HEK293 (cell line): Measurements from ENCODE around the gene ADRB1.

ENCODE experiments used
- BCL11A ChIP-seq: fragments of 450-650 bp; formaldehyde crosslinking; IDR thresholded peaks from 2 replicates; pipeline ENCODE4 v1.5.1; 2016; ENCODE audit warnings: low read depth, missing biosample characterization, missing genetic modification characterization
- CTCF ChIP-seq: fragments of 450-650 bp; formaldehyde crosslinking; IDR thresholded peaks from 2 replicates; pipeline ENCODE4 v1.5.1; 2016; ENCODE audit warnings: missing biosample characterization, missing genetic modification characterization
- KLF10 ChIP-seq: fragments of 450-650 bp; IDR thresholded peaks from 2 replicates; pipeline ENCODE4 v1.5.1; 2018; ENCODE audit warnings: missing biosample characterization, mild to moderate bottlenecking, missing genetic modification characterization
- MZF1 ChIP-seq: fragments of 450-650 bp; formaldehyde crosslinking; IDR thresholded peaks from 2 replicates; pipeline ENCODE4 v1.5.1; 2017; ENCODE audit warnings: missing biosample characterization, missing genetic modification characterization, borderline replicate concordance
- TSHZ1 ChIP-seq: fragments of 450-650 bp; formaldehyde crosslinking; IDR thresholded peaks from 2 replicates; pipeline ENCODE4 v1.5.1; 2016; ENCODE audit warnings: missing biosample characterization, missing genetic modification characterization, borderline replicate concordance
- ZBTB17 ChIP-seq: fragments of 450-650 bp; formaldehyde crosslinking; IDR thresholded peaks from 2 replicates; pipeline ENCODE4 v1.5.1; 2016; ENCODE audit warnings: missing biosample characterization, missing genetic modification characterization
- ZNF16 ChIP-seq: fragments of 450-650 bp; formaldehyde crosslinking; IDR thresholded peaks from 2 replicates; pipeline ENCODE4 v1.5.1; 2016; ENCODE audit warnings: low read depth, missing biosample characterization, missing genetic modification characterization
- ZNF24 ChIP-seq: fragments of 450-650 bp; formaldehyde crosslinking; IDR thresholded peaks from 2 replicates; pipeline ENCODE4 v1.5.1; 2016; ENCODE audit warnings: missing biosample characterization, missing genetic modification characterization
- ZNF274 ChIP-seq, 2 experiments: fragments of 200-500 bp in 1 of 2; fragments of 450-650 bp in 1 of 2; sonication (Bioruptor generic) in 1 of 2; formaldehyde crosslinking in 1 of 2; IDR thresholded peaks; 2 replicates each; pipeline versions ENCODE4 v1.5.1 to v1.6.1; 2014 to 2016; ENCODE audit warnings: borderline replicate concordance in 1 of 2, inconsistent platforms in 1 of 2, low read length in 1 of 2, missing biosample characterization in 1 of 2, missing genetic modification characterization in 1 of 2
- ZNF362 ChIP-seq: fragments of 450-650 bp; formaldehyde crosslinking; IDR thresholded peaks from 2 replicates; pipeline ENCODE4 v1.5.1; 2016; ENCODE audit warnings: missing biosample characterization, missing genetic modification characterization
- ZNF449 ChIP-seq: fragments of 450-650 bp; formaldehyde crosslinking; IDR thresholded peaks from 2 replicates; pipeline ENCODE4 v1.5.1; 2017; ENCODE audit warnings: missing biosample characterization, mild to moderate bottlenecking, missing genetic modification characterization, moderate library complexity
- ZXDB ChIP-seq: fragments of 450-650 bp; formaldehyde crosslinking; IDR thresholded peaks from 2 replicates; pipeline ENCODE4 v1.5.1; 2016; ENCODE audit warnings: missing biosample characterization, missing genetic modification characterization

- no peak for TF ChIP-seq CTCF (tag by site-specific recombination)
- TF ChIP-seq TSHZ1 (tag by site-specific recombination): no peak
- no peak for TF ChIP-seq KLF10 (tag by site-specific recombination)
- no peak for TF ChIP-seq ZNF24 (tag by site-specific recombination)
- no peak for TF ChIP-seq ZXDB
- no peak for TF ChIP-seq ZBTB17
- no peak for TF ChIP-seq ZNF16 (tag by site-specific recombination)
- TF ChIP-seq ZNF362 (tag by site-specific recombination): no peak
- TF ChIP-seq BCL11A (tag by site-specific recombination): no peak
- no peak for TF ChIP-seq ZNF449 (tag by site-specific recombination)
- TF ChIP-seq ZNF274 (IDR thresholded peaks at IDR 0.05; ENCODE audit: low read length): no peak
- TF ChIP-seq ZNF274 (tag by site-specific recombination; IDR thresholded peaks at IDR 0.05; ENCODE audit: borderline replicate concordance): no peak
- no peak for TF ChIP-seq MZF1 (tag by site-specific recombination)
These were observed 17.5 kb downstream of the ADRB1 start for GRCh38 chr10:114061148-114061547.
